HepG2 (cell line): ENCODE data around the gene INF2. TPM values are rescaled to one million over a fixed set of nuclear protein-coding genes. Genes with fewer than 3 reads are reported as not detected.

Experiments used
- GMEB2 ChIP-seq: IDR thresholded peaks from 2 replicates; pipeline ENCODE4 v1.6.1; 2016; ENCODE audit warnings: missing biosample characterization, missing genetic modification reagents, low read depth
- HNRNPL ChIP-seq: fragments of 200-400 bp; formaldehyde crosslinking; IDR thresholded peaks from 2 replicates; pipeline ENCODE4 v1.6.1; 2017; ENCODE audit warnings: mild to moderate bottlenecking, low read depth, low read length
- KAT8 ChIP-seq: IDR thresholded peaks from 2 replicates; pipeline ENCODE4 v1.6.1; 2016; ENCODE audit warnings: missing genetic modification reagents, missing compliant biosample characterization
- MIXL1 ChIP-seq: IDR thresholded peaks from 2 replicates; pipeline ENCODE4 v1.6.1; 2016
- MXD4 ChIP-seq: IDR thresholded peaks from 2 replicates; pipeline ENCODE4 v1.6.1; 2016; ENCODE audit warnings: mild to moderate bottlenecking, missing biosample characterization, missing genetic modification reagents
- PAX8 ChIP-seq: sonication (generic); formaldehyde crosslinking; IDR thresholded peaks from 2 replicates; pipeline ENCODE4 v1.8.0; 2022; ENCODE audit warnings: mild to moderate bottlenecking, missing genetic modification reagents, borderline replicate concordance
- POGK ChIP-seq: sonication (generic); formaldehyde crosslinking; conservative IDR thresholded peaks from 2 replicates; pipeline ENCODE4 v1.8.0; 2022; ENCODE audit warnings: mild to moderate bottlenecking, moderate library complexity, missing genetic modification reagents
- RFXANK ChIP-seq: IDR thresholded peaks from 2 replicates; pipeline ENCODE4 v1.6.1; 2016
- RNF2 ChIP-seq: fragments of 450-650 bp; conservative IDR thresholded peaks from 2 replicates; pipeline ENCODE4 v1.6.1; 2016; ENCODE audit warnings: low read depth
- SIX4 ChIP-seq: sonication (generic); formaldehyde crosslinking; IDR thresholded peaks from 2 replicates; pipeline ENCODE4 v1.4.0; 2020; ENCODE audit warnings: missing genetic modification reagents
- SNAPC5 ChIP-seq: sonication (generic); formaldehyde crosslinking; IDR thresholded peaks from 2 replicates; pipeline ENCODE4 v1.8.1; 2023; ENCODE audit warnings: mild to moderate bottlenecking, missing genetic modification reagents, borderline replicate concordance
- STAT6 ChIP-seq: sonication (generic); formaldehyde crosslinking; IDR thresholded peaks from 2 replicates; pipeline ENCODE4 v1.4.0; 2020; ENCODE audit warnings: missing genetic modification reagents, mild to moderate bottlenecking, borderline replicate concordance
- ZBTB10 ChIP-seq: sonication (generic); formaldehyde crosslinking; IDR thresholded peaks from 2 replicates; pipeline ENCODE4 v1.4.0; 2020; ENCODE audit warnings: missing genetic modification reagents, borderline replicate concordance
- ZBTB38 ChIP-seq: sonication (generic); formaldehyde crosslinking; IDR thresholded peaks from 2 replicates; pipeline ENCODE4 v1.5.1; 2020; ENCODE audit warnings: mild to moderate bottlenecking, missing genetic modification reagents
- ZIK1 ChIP-seq: sonication (generic); formaldehyde crosslinking; IDR thresholded peaks from 2 replicates; pipeline ENCODE4 v1.5.0; 2020; ENCODE audit warnings: mild to moderate bottlenecking, low read depth, missing genetic modification reagents, borderline replicate concordance
- ZNF235 ChIP-seq: sonication (generic); formaldehyde crosslinking; IDR thresholded peaks from 2 replicates; pipeline ENCODE4 v1.8.1; 2023; ENCODE audit warnings: mild to moderate bottlenecking, missing genetic modification reagents, borderline replicate concordance
- ZNF296 ChIP-seq: sonication (generic); formaldehyde crosslinking; conservative IDR thresholded peaks from 2 replicates; pipeline ENCODE4 v1.5.0; 2020; ENCODE audit warnings: mild to moderate bottlenecking, missing genetic modification reagents
- ZNF430 ChIP-seq: sonication (generic); formaldehyde crosslinking; IDR thresholded peaks from 2 replicates; pipeline ENCODE4 v1.9.0; 2021; ENCODE audit warnings: mild to moderate bottlenecking, missing genetic modification reagents
- ZNF713 ChIP-seq: sonication (generic); formaldehyde crosslinking; IDR thresholded peaks from 2 replicates; pipeline ENCODE4 v1.4.0; 2020; ENCODE audit warnings: mild to moderate bottlenecking, missing genetic modification reagents
- ZNF780A ChIP-seq: sonication (generic); formaldehyde crosslinking; IDR thresholded peaks from 2 replicates; pipeline ENCODE4 v1.8.0; 2022; ENCODE audit warnings: mild to moderate bottlenecking, missing genetic modification reagents, moderate library complexity
- ZNF816 ChIP-seq: sonication (generic); formaldehyde crosslinking; IDR thresholded peaks from 2 replicates; pipeline ENCODE4 v1.8.0; 2022; ENCODE audit warnings: missing genetic modification reagents, mild to moderate bottlenecking, borderline replicate concordance
- polyA plus RNA-seq, 8 experiments: library from polyadenylated mRNA; depleted of rRNA in 3 of 8; stranded (reverse) in 7 of 8; unstranded in 1 of 8; fragments of >200 nt; fragmentation: Illumina TruSeq in 4 of 8; extraction: Trizol in 4 of 8; gene quantifications; 2 replicates each; pipeline versions ENCODE4 v1.2.1 to v1.2.3, GENCODE V29; 2011 to 2016; ENCODE audit warnings: low read depth in 4 of 8, missing spikeins in 1 of 8, mixed read lengths in 1 of 8; ENCODE audit not compliant: insufficient read depth in 1 of 8
- total RNA-seq, 5 experiments: library from RNA; depleted of rRNA; stranded (reverse); fragments of >200 nt; fragmentation: Illumina TruSeq; extraction: Trizol; gene quantifications; 2 replicates each; pipeline ENCODE4 v1.2.3, GENCODE V29; 2016; ENCODE audit warnings: low read depth in 1 of 5

The INF2 gene
- total and polyA plus RNA-seq, 2 of the 13 experiments (the other 11 are each of a cell fraction or from before 2014, with no cell fraction given), result 16.4 to 26.4 TPM

GRCh38 chr14:104752735-104753527 lies 63.5 kb downstream of the INF2 start, which contains the start of gene SIVA1 (continued):
- TF ChIP-seq ZBTB10 (CRISPR knock-in tag) (no peak; the same call in 1 of the 2 replicates), STAT6 (CRISPR knock-in tag) (peak; percentile 63; the same call in 1 of the 2 replicates), POGK (peak; percentile 92; the same call in 1 of the 2 replicates), ZNF296 (CRISPR knock-in tag) (peak; percentile 92), SIX4 (CRISPR knock-in tag) (no peak), RNF2 (no peak), SNAPC5 (no peak), ZIK1 (CRISPR knock-in tag) (peak; percentile 8; the same call in 1 of the 2 replicates), MXD4 (CRISPR knock-in tag) (peak; percentile 76; the same call in 1 of the 2 replicates), ZNF816 (CRISPR knock-in tag) (peak; percentile 76; the same call in 1 of the 2 replicates), PAX8 (CRISPR knock-in tag) (peak; percentile 85; the same call in 1 of the 2 replicates), ZNF780A (CRISPR knock-in tag) (no peak), ZNF430 (CRISPR knock-in tag) (peak; percentile 92), HNRNPL (peak; percentile 71; the same call in 1 of the 2 replicates), ZNF235 (no peak), GMEB2 (CRISPR knock-in tag) (peak; percentile 88), ZNF713 (CRISPR knock-in tag) (no peak; the same call in 1 of the 2 replicates), KAT8 (peak; percentile 83), ZBTB38 (CRISPR knock-in tag) (no peak), MIXL1 (CRISPR knock-in tag) (no peak), RFXANK (CRISPR knock-in tag) (no peak; the same call in 1 of the 2 replicates)
